ENCODE results near the gene KCNT1. TPM values are rescaled to one million over a fixed set of nuclear protein-coding genes. Genes with fewer than 3 reads are reported as not detected.

KCNT1 gene
- polyA plus RNA-seq, 1 experiment: not detected

GRCh38 chr9:135765416-135765815 is 63.4 kb downstream of the KCNT1 start:
- H3K9me3 ChIP-seq (ENCODE audit: control insufficient read depth, insufficient read depth, low read length): peaks cover 61% of the 10 kb centered on the region
- no peak overlapping the region for H3K27ac ChIP-seq (ENCODE audit: low read depth, low read length)
- no peak for TF ChIP-seq CTCF (IDR thresholded peaks at IDR 0.05; ENCODE audit: low read depth, low read length)
- H3K4me3 ChIP-seq (ENCODE audit: low read depth, low read length): no peak overlapping the region
- ChIA-PET POLR2A (no interaction called here), CTCF (no interaction called here)
- no peak for DNase-seq (ENCODE audit: low read depth, low spot score)
- no peaks in the 10 kb centered on the region for H3K27me3 ChIP-seq (ENCODE audit: control insufficient read depth, insufficient read depth, low read length)

- no peak overlapping the region for H3K4me3 ChIP-seq (ENCODE audit: low read depth, low read length)
- no peak for TF ChIP-seq CTCF (IDR thresholded peaks at IDR 0.05; ENCODE audit: low read depth, low read length)
- no peak for DNase-seq (ENCODE audit: low read depth, low spot score)
- no peak overlapping the region for H3K27ac ChIP-seq (ENCODE audit: low read depth, low read length)
- H3K27me3 ChIP-seq (ENCODE audit: control insufficient read depth, insufficient read depth, low read length): no peaks in the 10 kb centered on the region
- peaks cover 65% of the 10 kb centered on the region for H3K9me3 ChIP-seq (ENCODE audit: control insufficient read depth, insufficient read depth, low read length)
- CTCF ChIA-PET: no interaction called here
- POLR2A ChIA-PET: no interaction called here
Observed at GRCh38 chr9:135766251-135766650, 64.3 kb downstream of the KCNT1 start.

GRCh38 chr9:135766707-135767106 is 64.7 kb downstream of the KCNT1 start:
- no peaks in the 10 kb centered on the region for H3K27me3 ChIP-seq (ENCODE audit: control insufficient read depth, insufficient read depth, low read length)
- ChIA-PET CTCF (no interaction called here), POLR2A (no interaction called here)
- TF ChIP-seq CTCF (IDR thresholded peaks at IDR 0.05; ENCODE audit: low read depth, low read length): no peak
- no peak overlapping the region for H3K27ac ChIP-seq (ENCODE audit: low read depth, low read length)
- peaks cover 70% of the 10 kb centered on the region for H3K9me3 ChIP-seq (ENCODE audit: control insufficient read depth, insufficient read depth, low read length)
- DNase-seq (ENCODE audit: low read depth, low spot score): no peak
- H3K4me3 ChIP-seq (ENCODE audit: low read depth, low read length): no peak overlapping the region

GRCh38 chr9:135768516-135769218 is 66.7 kb downstream of the KCNT1 start:
- TF ChIP-seq CTCF (IDR thresholded peaks at IDR 0.05; ENCODE audit: low read depth, low read length): no peak
- DNase-seq (ENCODE audit: low read depth, low spot score): no peak
- Histone ChIP-seq H3K27ac (ENCODE audit: low read depth, low read length) (no peak overlapping the region), H3K4me3 (ENCODE audit: low read depth, low read length) (no peak overlapping the region), H3K27me3 (ENCODE audit: control insufficient read depth, insufficient read depth, low read length) (no peaks in the 10 kb centered on the region), H3K9me3 (ENCODE audit: control insufficient read depth, insufficient read depth, low read length) (peaks cover 78% of the 10 kb centered on the region)
- ChIA-PET CTCF (no interaction called here), POLR2A (no interaction called here)

- Histone ChIP-seq H3K9me3 (ENCODE audit: control insufficient read depth, insufficient read depth, low read length) (peaks cover 75% of the 10 kb centered on the region), H3K4me3 (ENCODE audit: low read depth, low read length) (no peak overlapping the region), H3K27ac (ENCODE audit: low read depth, low read length) (no peak overlapping the region), H3K27me3 (ENCODE audit: control insufficient read depth, insufficient read depth, low read length) (no peaks in the 10 kb centered on the region)
- CTCF ChIA-PET: no interaction called here
- DNase-seq (ENCODE audit: low read depth, low spot score): no peak
- TF ChIP-seq CTCF (IDR thresholded peaks at IDR 0.05; ENCODE audit: low read depth, low read length): no peak
- POLR2A ChIA-PET: no interaction called here
Observed at GRCh38 chr9:135769489-135770202, 67.7 kb downstream of the KCNT1 start.

Data from AG04450 (cell line).